GM18507 (cell line): ENCODE results near the gene FN3KRP.

Source experiments
- DNase-seq: peaks from one replicate; pipeline ENCODE4 v3.0.0; 2011; ENCODE audit warnings: low read depth; ENCODE audit not compliant: insufficient read length; ENCODE audit errors: extremely low spot score
- FAIRE-seq: peaks from 2 replicates; lab custom pipeline; 2011; peaks lifted over from hg19 to GRCh38; lab: Jason Lieb, UNC

Gene FN3KRP

GRCh38 chr17:82703935-82704865, 12.3 kb upstream of the FN3KRP start:
- FAIRE-seq (no peak), DNase-seq (no peak)

DNA sequence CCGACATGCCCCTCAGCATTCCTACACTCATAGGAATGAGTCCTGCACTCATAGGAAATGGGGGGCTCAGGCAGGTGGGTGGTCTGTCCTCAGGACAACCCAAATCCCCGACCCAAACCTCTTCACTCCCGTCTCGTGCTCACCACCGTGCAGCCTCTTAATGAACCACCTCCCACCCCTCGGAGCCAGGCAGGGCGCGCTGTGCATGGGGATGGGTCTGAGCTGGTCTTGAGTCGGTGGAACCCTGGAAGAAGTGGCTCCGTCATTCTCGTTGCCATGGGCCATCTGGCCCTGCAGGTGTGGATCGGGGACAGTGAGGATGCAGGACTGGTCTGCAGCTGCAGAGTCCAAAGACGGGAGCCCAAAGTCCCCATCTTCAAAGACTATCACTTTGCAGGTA, 11.6 kb upstream of the FN3KRP start:
- FAIRE-seq (no peak), DNase-seq (no peak)

GRCh38 chr17:82705756-82706155, 10.8 kb upstream of the FN3KRP start:
- no peak for FAIRE-seq
- no peak for DNase-seq

DNA sequence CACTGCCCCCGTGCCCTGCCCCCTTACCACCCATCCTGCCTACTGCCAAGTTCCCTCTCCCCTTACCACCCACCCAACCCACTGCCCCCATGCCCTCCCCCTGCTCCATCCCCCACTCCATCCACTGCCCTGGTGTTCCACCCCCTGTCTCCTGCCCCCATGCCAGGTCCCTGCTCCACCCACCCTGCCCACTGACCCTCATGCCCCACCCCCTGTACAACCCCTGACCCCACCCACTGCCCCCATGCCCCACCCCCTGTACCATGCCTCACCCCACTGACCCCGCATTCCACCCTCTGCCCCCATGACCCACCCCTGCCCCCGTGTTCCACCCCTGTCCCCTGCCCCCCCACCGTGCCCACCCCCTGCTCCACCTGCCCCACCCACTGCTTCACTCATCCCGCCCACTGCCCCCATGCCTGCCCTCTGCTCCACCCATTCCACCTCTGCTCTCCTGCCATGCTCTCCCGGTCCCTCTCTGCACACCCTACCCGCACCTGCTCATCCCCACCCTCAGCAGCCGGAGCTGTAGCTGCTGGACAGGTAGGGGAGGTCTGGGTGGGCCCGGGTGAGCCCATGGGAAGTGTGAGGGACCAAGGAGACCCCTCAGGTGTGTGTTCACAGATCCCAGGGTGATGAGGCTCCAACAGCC, 7.4 kb upstream of the FN3KRP start:
- no peak for FAIRE-seq
- no peak for DNase-seq

- FAIRE-seq, result no peak
- no peak for DNase-seq
Measured at GRCh38 chr17:82709676-82710498, 6.6 kb upstream of the FN3KRP start.

DNA sequence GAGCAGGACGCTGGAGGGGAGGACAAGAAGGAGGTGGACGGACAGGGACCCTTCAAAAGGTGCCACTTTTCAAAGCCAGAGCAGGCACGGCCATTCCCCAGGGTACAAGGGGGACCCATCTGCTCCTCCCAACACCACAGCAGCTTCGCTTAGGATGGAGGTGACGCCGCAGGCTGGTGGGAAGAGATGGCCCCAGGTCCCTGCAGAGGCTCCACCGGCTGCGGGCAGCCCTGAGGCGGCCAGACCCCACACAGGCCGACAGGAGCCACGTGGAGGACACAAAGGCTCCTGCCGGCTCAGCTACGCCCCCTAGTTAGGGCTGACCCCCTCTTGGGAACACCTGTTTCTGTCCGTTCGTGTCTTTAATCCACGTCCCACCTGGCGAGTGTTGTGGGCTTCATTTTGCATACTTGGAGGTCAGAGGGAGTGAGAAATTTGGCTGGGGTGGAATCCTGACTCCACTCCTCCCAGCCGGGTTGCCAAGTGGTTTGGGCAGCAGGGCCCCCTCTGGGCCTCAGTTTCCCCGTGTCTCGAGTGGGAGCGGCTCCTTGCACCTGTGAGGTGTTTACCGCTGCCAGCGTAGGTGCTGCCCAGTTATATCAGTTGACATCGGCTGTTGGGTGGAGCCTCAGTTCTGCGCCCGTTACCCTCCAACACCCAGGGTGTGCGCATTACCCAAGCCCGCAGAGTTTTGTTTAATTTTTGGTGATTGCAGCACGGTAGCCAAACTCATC, 5.8 kb upstream of the FN3KRP start:
- FAIRE-seq (no peak), DNase-seq (no peak)

- DNase-seq, result no peak
- no peak for FAIRE-seq
Measured at GRCh38 chr17:82713071-82713723, 3.3 kb upstream of the FN3KRP start.

GRCh38 chr17:82718986-82719685, 2.6 kb downstream of the FN3KRP start:
- DNase-seq, result no peak
- FAIRE-seq, result no peak

GRCh38 chr17:82720204-82720603, 3.7 kb downstream of the FN3KRP start:
- no peak for DNase-seq
- no peak for FAIRE-seq

DNA sequence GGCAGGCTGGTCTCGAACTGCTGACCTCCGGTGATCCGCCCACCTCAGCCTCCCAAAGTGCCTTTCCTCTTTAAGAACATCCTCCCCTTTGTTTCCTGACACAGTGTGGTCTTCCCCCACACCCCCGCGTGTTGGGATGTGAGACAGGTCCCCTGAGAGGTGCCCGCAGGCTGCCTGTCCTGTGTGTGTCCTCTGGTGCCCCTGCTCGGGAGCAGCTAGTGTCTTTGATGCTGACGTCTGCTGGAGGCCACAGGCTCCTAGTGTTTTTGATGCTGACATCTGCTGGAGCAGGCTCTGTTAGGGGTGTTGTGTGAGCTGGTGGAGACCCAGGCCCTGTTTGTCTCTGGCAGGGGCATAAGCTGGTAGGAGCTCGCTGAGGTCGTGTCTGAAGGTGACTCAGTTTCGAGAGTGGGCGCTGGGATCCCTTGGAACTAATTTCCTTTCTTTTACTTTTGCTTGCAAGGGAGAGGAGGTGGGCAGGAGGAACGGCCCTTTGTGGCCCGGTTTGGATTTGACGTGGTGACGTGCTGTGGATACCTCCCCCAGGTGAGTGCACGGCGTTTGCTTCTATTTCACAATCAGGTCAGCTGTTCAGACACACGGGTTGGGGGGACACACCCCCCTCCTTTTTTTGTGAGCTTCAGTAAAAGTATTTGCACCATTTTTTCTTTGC, 6.0 kb downstream of the FN3KRP start:
- DNase-seq (no peak), FAIRE-seq (no peak)

DNA sequence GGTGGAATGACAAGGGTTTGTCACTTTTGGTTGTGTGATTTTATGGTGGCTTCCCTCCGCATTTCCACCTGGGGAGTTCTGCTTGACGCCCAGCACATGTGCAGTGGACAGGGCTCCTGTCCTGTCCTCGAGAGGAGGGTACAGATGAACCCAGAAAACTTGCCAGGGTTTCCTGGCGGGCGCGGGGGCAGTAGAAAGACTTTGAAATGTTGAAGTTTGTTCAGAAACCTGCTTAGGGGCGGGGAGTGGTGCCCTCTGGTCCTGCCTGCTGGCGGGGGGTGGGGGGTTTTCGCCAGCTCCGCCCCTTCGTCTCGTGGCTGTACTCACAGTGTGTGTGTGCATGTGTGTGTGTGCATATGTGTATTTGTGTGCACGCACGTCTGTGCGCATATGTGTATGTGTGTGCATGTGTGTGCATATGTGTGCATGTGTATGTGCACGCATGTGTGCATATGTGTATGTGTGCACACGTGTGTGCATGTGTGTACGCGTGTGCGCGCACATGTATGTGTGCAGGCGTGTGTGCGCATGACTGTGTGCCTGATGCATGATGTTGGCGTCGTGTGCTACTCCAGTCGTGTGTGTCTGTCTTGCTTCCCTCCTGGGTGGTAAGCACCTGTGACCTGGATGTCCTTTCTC, 6.8 kb downstream of the FN3KRP start:
- no peak for DNase-seq
- FAIRE-seq, result no peak

DNA sequence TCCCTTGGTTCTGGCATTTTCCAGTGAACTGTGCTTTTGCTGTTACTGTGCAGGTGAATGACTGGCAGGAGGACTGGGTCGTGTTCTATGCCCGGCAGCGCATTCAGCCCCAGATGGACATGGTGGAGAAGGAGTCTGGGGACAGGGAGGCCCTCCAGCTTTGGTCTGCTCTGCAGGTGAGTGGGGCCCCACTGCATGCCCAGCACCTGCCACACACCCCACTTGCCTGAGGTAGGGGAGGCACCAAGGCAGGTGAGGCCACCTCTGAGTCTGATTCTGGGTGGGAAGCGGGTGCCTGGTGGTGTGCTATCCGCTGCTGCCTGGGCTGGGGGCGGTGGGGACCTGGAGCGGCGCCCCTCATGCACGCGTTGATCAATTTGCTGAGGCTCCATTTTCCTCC, 9.9 kb downstream of the FN3KRP start:
- FAIRE-seq, result no peak
- DNase-seq, result no peak

DNA sequence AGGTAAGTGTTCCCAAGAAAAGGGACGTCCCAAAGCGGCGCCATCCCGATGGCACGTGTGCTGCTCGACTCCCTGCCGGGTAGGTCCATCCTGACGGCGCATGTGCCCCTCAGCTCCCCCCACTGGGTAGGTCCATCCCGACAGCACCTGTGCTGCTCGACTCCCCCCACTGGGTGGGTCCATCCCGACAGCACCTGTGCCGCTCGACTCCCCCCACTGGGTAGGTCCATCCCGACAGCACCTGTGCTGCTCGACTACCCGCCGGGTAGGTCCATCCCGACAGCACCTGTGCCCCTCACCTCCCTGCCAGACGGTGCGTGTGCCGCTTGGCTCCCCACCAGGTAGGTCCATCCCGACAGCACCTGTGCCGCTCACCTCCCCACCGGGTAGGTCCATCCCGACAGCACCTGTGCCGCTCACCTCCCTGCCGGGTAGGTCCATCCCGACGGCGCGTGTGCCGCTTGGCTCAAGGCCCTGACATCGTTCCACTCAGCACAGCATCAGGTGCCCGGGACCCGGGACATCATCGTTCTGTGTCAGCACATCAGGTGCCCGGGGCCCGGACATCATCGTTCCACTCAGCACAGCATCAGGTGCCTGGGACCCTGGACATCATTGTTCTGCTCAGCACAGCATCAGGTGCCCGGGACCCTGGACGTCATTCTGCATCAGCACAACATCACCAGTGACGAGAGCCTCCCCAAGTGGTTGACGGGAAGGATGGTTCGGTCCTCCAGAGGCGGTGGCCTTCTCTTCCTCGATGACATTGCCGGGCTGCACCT, 13.2 kb downstream of the FN3KRP start:
- FAIRE-seq (no peak), DNase-seq (no peak)

DNA sequence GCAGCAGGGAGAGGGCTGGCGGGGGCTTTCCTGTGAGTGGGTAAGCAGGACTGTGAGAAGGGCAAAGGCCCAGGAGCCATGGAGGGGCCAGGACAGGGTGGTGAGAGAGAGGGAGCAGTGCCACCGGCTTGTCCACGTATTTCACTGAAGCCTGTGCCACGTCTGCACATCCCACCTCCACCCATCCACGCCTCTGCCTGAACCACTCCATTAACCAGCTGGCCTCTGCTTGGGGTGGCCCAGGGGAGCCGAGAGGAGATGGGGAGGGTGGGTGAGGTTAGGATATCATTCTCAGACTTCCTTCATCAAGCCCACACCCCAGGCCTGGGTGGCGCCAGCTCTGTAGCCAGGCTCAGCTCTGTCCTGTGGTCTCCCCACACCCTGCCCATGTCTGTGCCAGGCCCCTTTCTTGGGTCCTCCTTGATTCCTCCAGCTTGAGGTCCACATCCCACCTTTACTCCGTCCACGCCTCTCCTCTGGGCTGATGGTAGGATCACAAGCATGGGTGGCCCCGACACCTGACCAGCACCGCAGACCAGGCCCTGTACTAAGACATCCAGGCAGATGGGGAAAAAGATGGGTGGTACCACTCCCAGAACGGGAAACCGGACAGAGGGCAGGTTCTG, 15.7 kb downstream of the FN3KRP start:
- no peak for DNase-seq
- no peak for FAIRE-seq

- no peak for FAIRE-seq
- no peak for DNase-seq
Measured at GRCh38 chr17:82734987-82735866, 18.7 kb downstream of the FN3KRP start, which contains the start of gene FN3K. FN3K (plus strand) TSS chr17:82735615; CDS start chr17:82735637, 22 bp downstream.
